ENCODE data around the gene CLDN34. TPM values are rescaled to one million over a fixed set of nuclear protein-coding genes. Genes with fewer than 3 reads are reported as not detected.
A peak's percentile ranks its signal among the peaks of the same experiment; 100 is the strongest.

The CLDN34 gene
- total and polyA plus RNA-seq, 9 donors = not detected

- Histone ChIP-seq H3K27me3 (ENCODE audit: control insufficient read depth, insufficient read depth, low read length) (peaks cover 6% of the 10 kb centered on the region), H3K27ac (ENCODE audit: low read length) (no peak overlapping the region), H3K36me3 (ENCODE audit: control insufficient read depth, insufficient read depth, low read length) (no peaks in the 10 kb centered on the region), H3K4me3 (ENCODE audit: low read length) (no peak overlapping the region), H3K4me1 (ENCODE audit: control insufficient read depth, insufficient read depth, low read length) (no peaks in the 10 kb centered on the region), H3K9me3 (replicated peaks; ENCODE audit: control insufficient read depth, low read depth, low read length) (no peaks in the 10 kb centered on the region)
- DNase-seq = no peak
- 82% methylated on average over 4 of the region's 5 CpGs for WGBS (ENCODE audit: insufficient coverage)
Observed at GRCh38 chrX:9961750-9962149, 5.4 kb upstream of the CLDN34 start.

- DNase-seq = no peak
- peaks cover 4% of the 10 kb centered on the region for H3K27me3 ChIP-seq (ENCODE audit: control insufficient read depth, insufficient read depth, low read length)
- H3K4me3 ChIP-seq (ENCODE audit: low read length) = no peak overlapping the region
- H3K36me3 ChIP-seq (ENCODE audit: control insufficient read depth, insufficient read depth, low read length) = no peaks in the 10 kb centered on the region
- peaks cover 11% of the 10 kb centered on the region for H3K9me3 ChIP-seq (replicated peaks; ENCODE audit: control insufficient read depth, low read depth, low read length)
- no peaks in the 10 kb centered on the region for H3K4me1 ChIP-seq (ENCODE audit: control insufficient read depth, insufficient read depth, low read length)
- 50% methylated on average over 1 of the region's 3 CpGs for WGBS (ENCODE audit: insufficient coverage)
- no peak overlapping the region for H3K27ac ChIP-seq (ENCODE audit: low read length)
Observed at GRCh38 chrX:9977635-9978034, 10.5 kb downstream of the CLDN34 start.

GRCh38 chrX:9980401-9980800, 13.2 kb downstream of the CLDN34 start:
- Histone ChIP-seq H3K36me3 (ENCODE audit: control insufficient read depth, insufficient read depth, low read length) (no peaks in the 10 kb centered on the region), H3K27me3 (ENCODE audit: control insufficient read depth, insufficient read depth, low read length) (peaks cover 7% of the 10 kb centered on the region), H3K27ac (ENCODE audit: low read length) (no peak overlapping the region), H3K4me1 (ENCODE audit: control insufficient read depth, insufficient read depth, low read length) (no peaks in the 10 kb centered on the region), H3K9me3 (replicated peaks; ENCODE audit: control insufficient read depth, low read depth, low read length) (peaks cover 5% of the 10 kb centered on the region), H3K4me3 (ENCODE audit: low read length) (no peak overlapping the region)
- DNase-seq = no peak
- WGBS (ENCODE audit: insufficient coverage) = no CpG with 5 or more reads among the region's 7 CpGs

GRCh38 chrX:9980927-9981326, 13.8 kb downstream of the CLDN34 start:
- Histone ChIP-seq H3K27me3 (ENCODE audit: control insufficient read depth, insufficient read depth, low read length) (peaks cover 7% of the 10 kb centered on the region), H3K9me3 (replicated peaks; ENCODE audit: control insufficient read depth, low read depth, low read length) (peaks cover under 1% of the 10 kb centered on the region), H3K4me1 (ENCODE audit: control insufficient read depth, insufficient read depth, low read length) (no peaks in the 10 kb centered on the region), H3K36me3 (ENCODE audit: control insufficient read depth, insufficient read depth, low read length) (no peaks in the 10 kb centered on the region), H3K4me3 (ENCODE audit: low read length) (no peak overlapping the region), H3K27ac (ENCODE audit: low read length) (no peak overlapping the region)
- 40% methylated on average over 1 of the region's 5 CpGs for WGBS (ENCODE audit: insufficient coverage)
- DNase-seq = no peak

- H3K9me3 ChIP-seq (replicated peaks; ENCODE audit: control insufficient read depth, low read depth, low read length) = no peaks in the 10 kb centered on the region
- no peak overlapping the region for H3K4me3 ChIP-seq (ENCODE audit: low read length)
- H3K27ac ChIP-seq (ENCODE audit: low read length) = no peak overlapping the region
- H3K4me1 ChIP-seq (ENCODE audit: control insufficient read depth, insufficient read depth, low read length) = no peaks in the 10 kb centered on the region
- H3K27me3 ChIP-seq (ENCODE audit: control insufficient read depth, insufficient read depth, low read length) = peaks cover 8% of the 10 kb centered on the region
- no peak for DNase-seq
- 78% methylated on average over 16 of the region's 18 CpGs for WGBS (ENCODE audit: insufficient coverage)
- no peaks in the 10 kb centered on the region for H3K36me3 ChIP-seq (ENCODE audit: control insufficient read depth, insufficient read depth, low read length)
Observed at GRCh38 chrX:9983441-9983840, 16.3 kb downstream of the CLDN34 start.

GRCh38 chrX:9983846-9984245, 16.7 kb downstream of the CLDN34 start:
- no peak for DNase-seq
- Histone ChIP-seq H3K4me1 (ENCODE audit: control insufficient read depth, insufficient read depth, low read length) (no peaks in the 10 kb centered on the region), H3K4me3 (ENCODE audit: low read length) (no peak overlapping the region), H3K27me3 (ENCODE audit: control insufficient read depth, insufficient read depth, low read length) (peaks cover 8% of the 10 kb centered on the region), H3K9me3 (replicated peaks; ENCODE audit: control insufficient read depth, low read depth, low read length) (no peaks in the 10 kb centered on the region), H3K27ac (ENCODE audit: low read length) (no peak overlapping the region), H3K36me3 (ENCODE audit: control insufficient read depth, insufficient read depth, low read length) (no peaks in the 10 kb centered on the region)
- 97% methylated on average over 9 of the region's 11 CpGs for WGBS (ENCODE audit: insufficient coverage)

GRCh38 chrX:9988762-9989161, 21.6 kb downstream of the CLDN34 start:
- DNase-seq = peak; percentile 17
- no peaks in the 10 kb centered on the region for H3K36me3 ChIP-seq (ENCODE audit: control insufficient read depth, insufficient read depth, low read length)
- no peaks in the 10 kb centered on the region for H3K4me1 ChIP-seq (ENCODE audit: control insufficient read depth, insufficient read depth, low read length)
- peaks cover 6% of the 10 kb centered on the region for H3K27me3 ChIP-seq (ENCODE audit: control insufficient read depth, insufficient read depth, low read length)
- H3K9me3 ChIP-seq (replicated peaks; ENCODE audit: control insufficient read depth, low read depth, low read length) = no peaks in the 10 kb centered on the region
- no peak overlapping the region for H3K27ac ChIP-seq (ENCODE audit: low read length)
- no peak overlapping the region for H3K4me3 ChIP-seq (ENCODE audit: low read length)
- no CpG with 5 or more reads among the region's 1 CpG for WGBS (ENCODE audit: insufficient coverage)

GRCh38 chrX:9992061-9992460, 24.9 kb downstream of the CLDN34 start:
- DNase-seq = no peak
- Histone ChIP-seq H3K4me1 (ENCODE audit: control insufficient read depth, insufficient read depth, low read length) (no peaks in the 10 kb centered on the region), H3K36me3 (ENCODE audit: control insufficient read depth, insufficient read depth, low read length) (no peaks in the 10 kb centered on the region), H3K9me3 (replicated peaks; ENCODE audit: control insufficient read depth, low read depth, low read length) (no peaks in the 10 kb centered on the region), H3K27me3 (ENCODE audit: control insufficient read depth, insufficient read depth, low read length) (peaks cover 5% of the 10 kb centered on the region), H3K4me3 (ENCODE audit: low read length) (no peak overlapping the region), H3K27ac (ENCODE audit: low read length) (no peak overlapping the region)
- 89% methylated on average over 28 of the region's 28 CpGs for WGBS (ENCODE audit: insufficient coverage)

GRCh38 chrX:9992724-9993123, 25.6 kb downstream of the CLDN34 start:
- no peaks in the 10 kb centered on the region for H3K36me3 ChIP-seq (ENCODE audit: control insufficient read depth, insufficient read depth, low read length)
- whole genome bisulfite sequencing (ENCODE audit: insufficient coverage) = 92% methylated on average over 18 of the region's 18 CpGs
- H3K27me3 ChIP-seq (ENCODE audit: control insufficient read depth, insufficient read depth, low read length) = peaks cover 5% of the 10 kb centered on the region
- no peaks in the 10 kb centered on the region for H3K4me1 ChIP-seq (ENCODE audit: control insufficient read depth, insufficient read depth, low read length)
- no peaks in the 10 kb centered on the region for H3K9me3 ChIP-seq (replicated peaks; ENCODE audit: control insufficient read depth, low read depth, low read length)
- DNase-seq = no peak
- no peak overlapping the region for H3K27ac ChIP-seq (ENCODE audit: low read length)
- no peak overlapping the region for H3K4me3 ChIP-seq (ENCODE audit: low read length)

GRCh38 chrX:9995855-9996339, 28.7 kb downstream of the CLDN34 start:
- WGBS (ENCODE audit: insufficient coverage) = 18% methylated on average over 13 of the region's 18 CpGs
- H3K36me3 ChIP-seq (ENCODE audit: control insufficient read depth, insufficient read depth, low read length) = no peaks in the 10 kb centered on the region
- no peaks in the 10 kb centered on the region for H3K4me1 ChIP-seq (ENCODE audit: control insufficient read depth, insufficient read depth, low read length)
- no peaks in the 10 kb centered on the region for H3K9me3 ChIP-seq (replicated peaks; ENCODE audit: control insufficient read depth, low read depth, low read length)
- DNase-seq = peak; percentile 81
- no peak overlapping the region for H3K27ac ChIP-seq (ENCODE audit: low read length)
- H3K27me3 ChIP-seq (ENCODE audit: control insufficient read depth, insufficient read depth, low read length) = peaks cover 5% of the 10 kb centered on the region
- no peak overlapping the region for H3K4me3 ChIP-seq (ENCODE audit: low read length)

GRCh38 chrX:9997041-9997440, 29.9 kb downstream of the CLDN34 start:
- Histone ChIP-seq H3K36me3 (ENCODE audit: control insufficient read depth, insufficient read depth, low read length) (no peaks in the 10 kb centered on the region), H3K4me3 (ENCODE audit: low read length) (no peak overlapping the region), H3K27ac (ENCODE audit: low read length) (no peak overlapping the region), H3K4me1 (ENCODE audit: control insufficient read depth, insufficient read depth, low read length) (no peaks in the 10 kb centered on the region), H3K27me3 (ENCODE audit: control insufficient read depth, insufficient read depth, low read length) (peaks cover 7% of the 10 kb centered on the region), H3K9me3 (replicated peaks; ENCODE audit: control insufficient read depth, low read depth, low read length) (no peaks in the 10 kb centered on the region)
- 90% methylated on average over 8 of the region's 9 CpGs for WGBS (ENCODE audit: insufficient coverage)
- no peak for DNase-seq
